ENCODE measurements around the gene JCAD.
A peak's percentile ranks its signal among the peaks of the same experiment; 100 is the strongest.
"Not testable (repeated sequence)": the region's sequence is repeated elsewhere in the genome, so short reads cannot be mapped to it uniquely, and the experiment has no call there.

The JCAD gene

GRCh38 chr10:30022590-30022989, 36.8 kb downstream of the JCAD start:
- DNase-seq, result no peak

GRCh38 chr10:30019468-30019867, 39.9 kb downstream of the JCAD start:
- no peak for DNase-seq

- DNase-seq, result no peak
Measured at GRCh38 chr10:30018496-30018895, 40.9 kb downstream of the JCAD start.

GRCh38 chr10:30017966-30018365, 41.4 kb downstream of the JCAD start:
- DNase-seq, result no peak

GRCh38 chr10:30017556-30017955, 41.8 kb downstream of the JCAD start:
- no peak for DNase-seq

- DNase-seq, result no peak
Measured at GRCh38 chr10:30014511-30014910, 44.9 kb downstream of the JCAD start.

- no peak for DNase-seq
Measured at GRCh38 chr10:30013757-30014156, 45.6 kb downstream of the JCAD start.

GRCh38 chr10:30011956-30012647, 47.3 kb downstream of the JCAD start:
- no peak for DNase-seq

- DNase-seq, result no peak
Measured at GRCh38 chr10:30011396-30011795, 48.0 kb downstream of the JCAD start.

- no peak for DNase-seq
Measured at GRCh38 chr10:30007406-30007805, 52.0 kb downstream of the JCAD start.

GRCh38 chr10:30006410-30006809, 53.0 kb downstream of the JCAD start:
- no peak for DNase-seq

GRCh38 chr10:30005116-30005515, 54.3 kb downstream of the JCAD start:
- DNase-seq, result not testable (repeated sequence)

GRCh38 chr10:30002426-30003266, 56.7 kb downstream of the JCAD start:
- DNase-seq, result peak; percentile 11

GRCh38 chr10:30000802-30001571, 58.4 kb downstream of the JCAD start:
- no peak for DNase-seq

- peak; percentile 37 for DNase-seq
Measured at GRCh38 chr10:29998142-29998808, 61.1 kb downstream of the JCAD start.

GRCh38 chr10:29994811-29995210, 64.6 kb downstream of the JCAD start:
- no peak for DNase-seq

- no peak for DNase-seq
Measured at GRCh38 chr10:29993319-29993915, 66.0 kb downstream of the JCAD start.

GRCh38 chr10:29992914-29993313, 66.5 kb downstream of the JCAD start:
- no peak for DNase-seq

- no peak for DNase-seq
Measured at GRCh38 chr10:29991382-29991781, 68.0 kb downstream of the JCAD start.

- no peak for DNase-seq
Measured at GRCh38 chr10:29987471-29987870, 71.9 kb downstream of the JCAD start.

- DNase-seq, result no peak
Measured at GRCh38 chr10:29982997-29983648, 76.3 kb downstream of the JCAD start.

- DNase-seq, result no peak
Measured at GRCh38 chr10:29981510-29981909, 77.9 kb downstream of the JCAD start.
